Measurements from ENCODE around the gene GMEB1. TPM values are rescaled to one million over a fixed set of nuclear protein-coding genes. Genes with fewer than 3 reads are reported as not detected.

The GMEB1 gene
- total and polyA plus RNA-seq, 10 of the 15 experiments (the other 5 are each of a cell fraction or from before 2014, with no cell fraction given), result 4.9 to 17.6 (median 9.4) TPM

DNA sequence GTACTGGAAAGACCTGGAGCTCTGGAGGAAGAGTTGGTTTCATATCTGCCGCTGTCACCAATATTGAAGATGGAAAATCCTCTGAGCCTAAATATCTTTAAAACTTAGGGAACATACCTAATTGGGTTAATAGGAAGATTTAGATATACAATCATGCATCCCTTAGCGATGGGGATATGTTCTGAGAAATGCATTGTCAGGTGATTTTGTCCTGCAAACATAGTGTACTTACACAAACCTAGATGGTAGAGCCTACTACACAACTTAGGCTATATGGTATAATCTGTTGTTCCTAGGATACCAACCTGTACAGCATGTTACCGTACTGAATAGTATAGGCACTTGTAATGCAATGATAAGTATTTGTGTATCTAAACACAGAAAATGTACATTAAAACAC, 90.7 kb downstream of the GMEB1 start:
- ChIA-PET SMC1A (ENCODE audit: uncharacterized antibody, unreplicated experiment) (interaction anchor here (1.1 kb wide), 1 partner anchor 69 kb away, joined by 3 read pairs; no protein-coding TSS in a partner anchor), POLR2A (interaction anchor here (0.7 kb wide), 1 partner anchor 89 kb away, joined by 3 read pairs; no protein-coding TSS in a partner anchor), RAD21 (ENCODE audit: unreplicated experiment) (no interaction called here), CTCF (interaction anchor here (1.0 kb wide), 1 partner anchor 23 kb away, joined by 4 read pairs; the partner anchor contains the start of gene YTHDF2)
- Histone ChIP-seq H3K36me3 (ENCODE audit: control insufficient read depth in 2 of 2, insufficient read depth in 2 of 2, low read length in 1 of 2) (peaks cover 2 to 19% of the 10 kb centered on the region in 2 experiments), H3K79me2 (ENCODE audit: control insufficient read depth, insufficient read depth, low read length) (peaks cover 74% of the 10 kb centered on the region), H3K4me3 (no peak overlapping the region), H3K9me3 (replicated peaks; ENCODE audit: control insufficient read depth, insufficient read depth, low read length) (no peaks in the 10 kb centered on the region), H3K9ac (ENCODE audit: control insufficient read depth, insufficient read depth, low read length) (no peak overlapping the region), H4K20me1 (ENCODE audit: control insufficient read depth, insufficient read depth) (peaks cover 4% of the 10 kb centered on the region; the same call in 1 of the 2 replicates), H3K27me3 (replicated peaks in 1 of 2; ENCODE audit: control insufficient read depth in 2 of 2, insufficient read depth in 2 of 2, low read length in 1 of 2) (no peaks in the 10 kb centered on the region), H3K4me2 (ENCODE audit: control insufficient read depth, insufficient read depth) (no peak overlapping the region), H3K4me1 (ENCODE audit: control insufficient read depth, insufficient read depth, low read length) (no peaks in the 10 kb centered on the region), H2AFZ (ENCODE audit: control insufficient read depth, low read depth, low read length) (no peak overlapping the region), H3K27ac (ENCODE audit: control insufficient read depth, insufficient read depth) (no peak overlapping the region)
- TF ChIP-seq TARDBP (IDR thresholded peaks at IDR 0.05; ENCODE audit: borderline replicate concordance), result no peak
- intact Hi-C loops (cut with micrococcal nuclease; ENCODE audit: unreplicated experiment) (no loop called here), in situ Hi-C loops (cut with MboI) (no loop called here)
- FAIRE-seq (no peak), ATAC-seq (no peak), DNase-seq (ENCODE audit: low read depth, low spot score) (no peak)
- BruUV-seq (replicated peaks), result TSS peak; percentile 25
- 99% methylated on average over 3 of the region's 3 CpGs for WGBS (ENCODE audit: insufficient coverage, insufficient replicate concordance, low lambda C conversion rate, missing lambda C conversion rate)

DNA sequence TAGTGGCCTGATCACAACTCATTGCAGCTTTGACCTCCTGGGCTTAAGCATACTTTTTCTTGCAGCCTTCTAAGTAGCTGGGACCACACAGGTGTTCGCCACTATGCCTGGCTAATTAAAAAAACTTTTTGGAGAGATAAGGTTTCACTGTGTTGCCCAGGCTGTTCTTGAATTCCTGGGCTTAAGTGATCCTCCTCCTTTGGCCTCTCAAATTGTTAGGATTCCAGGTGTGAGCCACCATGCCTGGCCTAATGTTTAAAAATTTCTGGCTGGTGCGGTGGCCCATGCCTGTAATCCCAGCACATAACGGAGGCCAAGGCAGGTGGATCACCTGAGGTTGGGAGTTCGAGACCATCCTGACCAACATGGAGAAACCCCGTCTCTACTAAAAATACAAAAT, 92.6 kb downstream of the GMEB1 start:
- no peaks in the 10 kb centered on the region for H3K9me3 ChIP-seq (replicated peaks; ENCODE audit: control insufficient read depth, insufficient read depth, low read length)
- no peak for DNase-seq (ENCODE audit: low read depth, low spot score)
- no peaks in the 10 kb centered on the region for H3K4me1 ChIP-seq (ENCODE audit: control insufficient read depth, insufficient read depth, low read length)
- no peak for FAIRE-seq
- ChIA-PET SMC1A (ENCODE audit: uncharacterized antibody, unreplicated experiment) (no interaction called here), RAD21 (ENCODE audit: unreplicated experiment) (no interaction called here), POLR2A (interaction anchor here (0.6 kb wide), 1 partner anchor 99 kb away, joined by 3 read pairs; no protein-coding TSS in a partner anchor), CTCF (interaction anchor here (1.4 kb wide), 1 partner anchor 9 kb away, joined by 7 read pairs; no protein-coding TSS in a partner anchor)
- peaks cover 7% of the 10 kb centered on the region; the same call in 1 of the 2 replicates for H4K20me1 ChIP-seq (ENCODE audit: control insufficient read depth, insufficient read depth)
- no peak overlapping the region for H3K4me3 ChIP-seq
- H3K79me2 ChIP-seq (ENCODE audit: control insufficient read depth, insufficient read depth, low read length), result peaks cover 66% of the 10 kb centered on the region
- in situ Hi-C loops (cut with MboI) (no loop called here), intact Hi-C loops (cut with micrococcal nuclease; ENCODE audit: unreplicated experiment) (no loop called here)
- BruUV-seq (replicated peaks), result no TSS peak
- no peak overlapping the region for H3K27ac ChIP-seq (ENCODE audit: control insufficient read depth, insufficient read depth)
- H2AFZ ChIP-seq (ENCODE audit: control insufficient read depth, low read depth, low read length), result no peak overlapping the region
- no peak for ATAC-seq
- WGBS (ENCODE audit: insufficient coverage, insufficient replicate concordance, low lambda C conversion rate, missing lambda C conversion rate), result 84% methylated on average over 5 of the region's 5 CpGs
- no peaks in the 10 kb centered on the region for H3K27me3 ChIP-seq (replicated peaks in 1 of 2; ENCODE audit: control insufficient read depth in 2 of 2, insufficient read depth in 2 of 2, low read length in 1 of 2)
- H3K36me3 ChIP-seq (ENCODE audit: control insufficient read depth in 2 of 2, insufficient read depth in 2 of 2, low read length in 1 of 2), result peaks cover 4 to 17% of the 10 kb centered on the region in 2 experiments
- H3K4me2 ChIP-seq (ENCODE audit: control insufficient read depth, insufficient read depth), result no peak overlapping the region
- TF ChIP-seq, protein P1, sequence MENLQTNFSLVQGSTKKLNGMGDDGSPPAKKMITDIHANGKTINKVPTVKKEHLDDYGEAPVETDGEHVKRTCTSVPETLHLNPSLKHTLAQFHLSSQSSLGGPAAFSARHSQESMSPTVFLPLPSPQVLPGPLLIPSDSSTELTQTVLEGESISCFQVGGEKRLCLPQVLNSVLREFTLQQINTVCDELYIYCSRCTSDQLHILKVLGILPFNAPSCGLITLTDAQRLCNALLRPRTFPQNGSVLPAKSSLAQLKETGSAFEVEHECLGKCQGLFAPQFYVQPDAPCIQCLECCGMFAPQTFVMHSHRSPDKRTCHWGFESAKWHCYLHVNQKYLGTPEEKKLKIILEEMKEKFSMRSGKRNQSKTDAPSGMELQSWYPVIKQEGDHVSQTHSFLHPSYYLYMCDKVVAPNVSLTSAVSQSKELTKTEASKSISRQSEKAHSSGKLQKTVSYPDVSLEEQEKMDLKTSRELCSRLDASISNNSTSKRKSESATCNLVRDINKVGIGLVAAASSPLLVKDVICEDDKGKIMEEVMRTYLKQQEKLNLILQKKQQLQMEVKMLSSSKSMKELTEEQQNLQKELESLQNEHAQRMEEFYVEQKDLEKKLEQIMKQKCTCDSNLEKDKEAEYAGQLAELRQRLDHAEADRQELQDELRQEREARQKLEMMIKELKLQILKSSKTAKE (IDR thresholded peaks at IDR 0.05; ENCODE audit: low read depth, poor library complexity, severe bottlenecking), result no peak
- TF ChIP-seq, protein P2, sequence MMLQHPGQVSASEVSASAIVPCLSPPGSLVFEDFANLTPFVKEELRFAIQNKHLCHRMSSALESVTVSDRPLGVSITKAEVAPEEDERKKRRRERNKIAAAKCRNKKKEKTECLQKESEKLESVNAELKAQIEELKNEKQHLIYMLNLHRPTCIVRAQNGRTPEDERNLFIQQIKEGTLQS (IDR thresholded peaks at IDR 0.05; ENCODE audit: borderline replicate concordance, extremely low read depth, low read depth, low read length), result no peak
- TF ChIP-seq IRF4 (IDR thresholded peaks at IDR 0.05; ENCODE audit: low read depth, low read length), result no peak
- TF ChIP-seq CHD1 (IDR thresholded peaks at IDR 0.05; ENCODE audit: low read depth, low read length), result no peak
- TF ChIP-seq, protein P3, sequence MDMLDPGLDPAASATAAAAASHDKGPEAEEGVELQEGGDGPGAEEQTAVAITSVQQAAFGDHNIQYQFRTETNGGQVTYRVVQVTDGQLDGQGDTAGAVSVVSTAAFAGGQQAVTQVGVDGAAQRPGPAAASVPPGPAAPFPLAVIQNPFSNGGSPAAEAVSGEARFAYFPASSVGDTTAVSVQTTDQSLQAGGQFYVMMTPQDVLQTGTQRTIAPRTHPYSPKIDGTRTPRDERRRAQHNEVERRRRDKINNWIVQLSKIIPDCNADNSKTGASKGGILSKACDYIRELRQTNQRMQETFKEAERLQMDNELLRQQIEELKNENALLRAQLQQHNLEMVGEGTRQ (IDR thresholded peaks at IDR 0.05; ENCODE audit: borderline replicate concordance, low read depth, low read length), result no peak
- H3K9ac ChIP-seq (ENCODE audit: control insufficient read depth, insufficient read depth, low read length), result no peak overlapping the region

All from GM12878 (cell line).